Right lung (tissue), 10 donors: ENCODE data around the gene RORC. TPM values are rescaled to one million over a fixed set of nuclear protein-coding genes. Genes with fewer than 3 reads are reported as not detected.
"Not testable (repeated sequence)": the region's sequence is repeated elsewhere in the genome, so short reads cannot be mapped to it uniquely, and the experiment has no call there.

Source experiments
- DNase-seq, 2 donors: peaks; one replicate each; pipeline ENCODE4 v3.0.0-alpha.2; 2013
- long read RNA-seq, 8 donors: transcript quantifications; one replicate each; lab custom pipeline, GENCODE V29; 2026
- polyA plus RNA-seq, 5 donors: library from polyadenylated mRNA; unstranded; fragments of 120-200 nt; gene quantifications; one replicate each; pipeline versions ENCODE4 v1.2.1 to v1.2.3, GENCODE V29; 2013; ENCODE audit warnings: inconsistent platforms in 1 of 5, low replicate concordance in 1 of 5; ENCODE audit not compliant: insufficient read length in 5 of 5, insufficient read depth in 1 of 5

RORC gene
- 10 to 100 TPM in 3 of 5 donors, 1 to 10 TPM in 2; 6.6 to 11.2 (median 10.7) TPM for polyA plus RNA-seq
- long read RNA-seq, donor 1, partial matches to known transcripts: 0 of 4 reads
- long read RNA-seq, donor 1, other reads (novel, unspliced or antisense): 0 of 4 reads
- long read RNA-seq, donor 2: 0 reads
- long read RNA-seq, donor 3, partial matches to known transcripts: 0 of 2 reads
- long read RNA-seq, donor 3, other reads (novel, unspliced or antisense): 0 of 2 reads
- long read RNA-seq, donor 4, partial matches to known transcripts: 0 of 2 reads
- long read RNA-seq, donor 4, other reads (novel, unspliced or antisense): 0 of 2 reads
- long read RNA-seq, donor 5, partial matches to known transcripts: 0 of 1 reads
- long read RNA-seq, donor 5, other reads (novel, unspliced or antisense): 0 of 1 reads
- long read RNA-seq, donor 6, partial matches to known transcripts: 0 of 2 reads
- long read RNA-seq, donor 6, other reads (novel, unspliced or antisense): 0 of 2 reads
- long read RNA-seq, donor 7, partial matches to known transcripts: 0 of 2 reads
- long read RNA-seq, donor 7, other reads (novel, unspliced or antisense): 0 of 2 reads
- long read RNA-seq, donor 8, partial matches to known transcripts: 0 of 1 reads
- long read RNA-seq, donor 8, other reads (novel, unspliced or antisense): 0 of 1 reads

DNA sequence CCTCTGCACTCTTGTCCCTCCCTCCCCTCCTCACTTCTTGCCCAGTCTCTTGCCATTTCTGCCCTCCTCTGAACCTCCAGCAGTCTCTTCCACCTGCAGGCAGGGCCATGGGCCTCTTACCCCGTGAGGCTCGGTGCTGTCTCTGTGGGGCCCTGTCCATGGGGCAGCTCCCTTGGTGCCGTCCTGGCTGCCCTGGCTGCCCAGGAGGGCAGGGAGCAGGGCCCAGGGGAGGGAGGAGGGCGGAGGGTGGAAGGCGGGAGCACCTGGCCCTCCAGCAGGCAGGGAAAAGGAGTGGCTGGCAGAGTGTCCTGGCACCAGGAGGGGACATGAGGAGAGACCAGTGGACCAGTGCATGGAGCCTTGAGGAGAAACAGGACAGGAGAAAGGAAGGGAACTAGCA is at the start of gene RORC:
RORC (minus strand) TSS at position 198 of the 400 bp plus-strand sequence; CDS start at position 160, 38 bp downstream.
- DNase-seq: no peak

DNA sequence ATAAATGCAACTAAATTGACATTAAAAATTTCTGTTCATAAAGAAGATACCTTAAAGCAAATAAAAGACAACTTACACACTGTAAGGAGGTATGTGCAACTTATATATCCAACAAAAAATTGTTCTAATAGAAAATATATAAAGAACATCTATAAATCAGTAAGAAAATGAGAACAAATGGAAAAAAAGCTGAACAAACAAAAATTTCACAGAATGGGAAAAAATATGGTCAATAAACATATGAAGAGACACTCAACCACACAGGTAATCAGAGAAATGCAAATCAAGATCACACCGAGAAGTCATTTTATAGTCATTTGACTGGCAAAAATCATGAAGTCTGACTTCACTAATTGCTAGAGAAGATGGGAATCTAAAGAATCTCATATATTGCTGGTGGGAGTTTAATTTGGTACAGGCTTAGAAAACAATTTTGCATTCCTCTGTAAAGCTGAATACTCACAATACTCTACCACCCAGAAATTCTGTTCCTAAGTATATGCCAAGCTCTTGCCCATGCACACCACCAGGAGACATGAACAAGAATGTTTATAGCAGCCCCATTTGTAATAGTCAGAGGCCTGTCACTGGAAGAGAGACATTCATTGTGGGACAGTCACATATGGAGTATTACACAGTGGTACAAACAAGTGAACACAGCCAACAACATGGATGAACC is 44.0 kb upstream of the RORC start:
- DNase-seq: no peak

DNA sequence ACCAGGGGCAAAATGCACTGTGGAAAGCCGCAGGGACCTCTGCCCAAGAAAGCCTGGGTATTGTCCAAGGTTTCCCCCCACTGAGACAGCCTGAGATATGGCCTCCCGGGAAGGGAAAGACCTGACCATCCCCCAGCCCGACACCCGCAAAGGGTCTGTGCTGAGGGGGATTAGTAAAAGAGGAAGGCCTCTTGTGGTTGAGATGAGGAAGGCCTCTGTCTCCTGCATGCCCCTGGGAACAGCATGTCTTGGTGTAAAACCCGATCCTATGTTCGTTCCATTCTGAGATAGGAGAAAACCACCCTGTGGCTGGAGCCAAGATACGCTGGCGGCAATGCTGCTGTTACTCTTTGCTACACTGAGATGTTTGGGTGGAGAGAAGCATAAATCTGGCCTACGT is 41.2 kb upstream of the RORC start:
- not testable (repeated sequence) for DNase-seq

DNA sequence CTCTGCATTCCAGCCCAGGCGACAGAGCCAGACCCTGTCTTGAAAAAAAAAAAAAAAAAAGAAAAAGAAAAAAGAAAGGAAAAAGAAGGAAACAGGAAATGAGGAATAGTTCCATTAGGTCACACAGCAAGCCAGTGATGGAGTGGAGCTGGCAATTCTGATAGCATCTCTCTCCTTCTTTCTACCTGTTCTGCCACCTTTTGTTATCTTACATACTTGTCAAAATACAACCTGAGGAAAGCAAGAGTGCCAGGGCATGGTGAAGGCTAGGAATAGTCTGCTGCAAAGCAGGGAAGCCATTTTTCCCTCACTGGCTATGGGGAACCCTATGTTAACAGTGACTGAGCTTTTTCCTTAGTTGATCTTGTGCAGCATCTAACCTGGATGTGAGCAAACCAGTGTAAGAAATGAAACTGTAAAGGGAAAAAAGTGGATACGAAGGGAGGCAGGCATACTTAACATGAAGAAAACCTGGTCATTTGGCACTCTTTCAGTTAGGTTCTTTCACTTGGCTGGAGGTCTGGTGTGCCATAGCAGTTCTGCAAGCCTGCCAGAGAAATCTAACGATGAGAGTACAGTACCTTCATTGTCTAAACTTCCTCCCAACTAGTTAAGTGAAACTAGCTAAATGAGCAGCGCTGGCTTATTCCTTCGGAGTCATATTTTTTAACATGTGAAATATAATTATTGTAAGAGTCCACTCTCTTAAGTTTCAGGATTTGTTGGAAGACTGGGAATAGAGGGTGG is 39.9 kb upstream of the RORC start:
- no peak for DNase-seq

DNA sequence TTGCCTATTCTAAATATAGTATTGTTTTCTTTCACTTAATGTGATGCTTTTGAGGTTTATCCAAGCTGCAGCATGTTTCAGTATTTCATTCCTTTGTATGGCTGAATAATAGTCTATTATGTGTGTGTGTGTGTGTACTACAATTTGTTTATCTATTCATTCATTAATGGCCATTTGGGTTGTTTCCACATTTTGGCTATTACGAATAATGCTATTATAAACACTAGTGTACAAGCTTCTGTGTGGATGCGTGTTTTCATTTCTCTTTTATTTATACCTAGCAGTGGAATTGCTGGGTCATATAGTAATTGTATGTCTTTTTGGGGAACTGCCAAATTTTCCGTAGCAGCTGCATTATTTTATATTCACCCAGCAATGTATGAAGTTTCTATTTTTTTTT is 36.9 kb upstream of the RORC start:
- DNase-seq: peak; percentile 81 to 87

DNA sequence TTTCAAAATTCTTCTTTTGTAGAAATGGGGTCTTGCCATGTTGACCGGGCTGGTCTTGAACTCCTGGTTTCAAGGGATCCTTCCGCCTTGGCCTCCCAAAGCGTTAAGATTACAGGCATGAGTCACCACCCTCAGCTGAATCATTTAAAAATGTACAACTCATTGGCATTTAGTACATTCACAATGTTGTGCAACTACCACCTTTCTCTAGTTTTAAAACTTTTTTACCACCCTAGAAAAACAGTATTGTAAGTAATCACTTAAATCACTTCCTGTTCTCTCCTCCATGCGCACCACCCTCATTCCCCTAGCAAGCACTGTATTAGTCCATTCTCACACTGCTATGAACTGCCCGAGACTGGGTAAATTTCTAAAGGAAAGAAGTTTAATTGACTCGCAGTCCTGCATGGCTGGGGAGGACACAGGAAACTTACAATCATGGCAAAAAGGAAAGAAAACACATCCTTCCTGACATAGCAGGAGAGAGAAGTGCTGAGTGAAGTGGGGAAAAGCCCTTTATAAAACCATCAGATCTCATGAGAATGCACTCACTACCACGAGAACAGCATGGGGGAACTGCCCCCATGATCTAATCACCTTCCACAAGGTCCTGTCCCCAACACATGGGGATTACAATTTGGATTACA is 36.3 kb upstream of the RORC start:
- DNase-seq: peak in 1 of 2 donors; percentile 23

DNA sequence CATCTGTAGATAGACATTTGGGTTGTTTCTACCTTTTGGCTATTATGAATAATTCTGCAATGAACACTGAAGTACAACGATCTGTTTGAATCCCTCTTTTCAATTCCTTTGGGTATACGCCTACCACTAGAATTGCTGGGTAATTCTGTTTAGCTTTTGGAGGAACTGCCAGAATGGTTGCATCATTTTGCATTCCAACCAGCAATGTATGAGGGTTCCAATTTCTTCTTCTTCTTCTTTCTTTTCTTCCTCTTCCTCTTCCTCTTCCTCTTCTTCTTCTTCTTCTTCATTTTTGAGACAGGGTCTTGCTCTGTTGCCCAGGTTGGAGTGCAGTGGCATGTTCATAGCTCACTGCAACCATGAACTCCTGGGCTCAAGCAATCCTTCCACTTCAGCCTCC is 35.7 kb upstream of the RORC start:
- no peak for DNase-seq

DNA sequence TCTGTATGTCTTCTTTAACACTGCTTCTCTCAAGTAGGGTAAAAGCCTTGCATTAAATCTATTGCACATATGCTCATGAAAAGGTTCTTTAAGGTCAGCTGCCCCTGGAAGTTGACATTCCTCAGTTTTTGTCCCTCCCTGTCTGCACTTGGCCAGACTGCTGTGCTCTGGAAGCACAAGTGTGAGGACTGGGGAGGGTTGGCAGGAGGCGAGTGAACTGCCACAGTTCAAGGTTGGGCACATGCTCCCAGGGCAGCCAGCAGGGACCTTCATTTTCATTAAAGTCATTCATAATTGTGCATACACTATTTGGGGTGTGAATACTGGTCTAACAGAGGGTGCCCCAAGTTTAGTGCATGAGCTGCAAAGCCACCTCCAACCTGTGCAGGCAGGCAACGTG is 32.8 kb upstream of the RORC start:
- DNase-seq: no peak

DNA sequence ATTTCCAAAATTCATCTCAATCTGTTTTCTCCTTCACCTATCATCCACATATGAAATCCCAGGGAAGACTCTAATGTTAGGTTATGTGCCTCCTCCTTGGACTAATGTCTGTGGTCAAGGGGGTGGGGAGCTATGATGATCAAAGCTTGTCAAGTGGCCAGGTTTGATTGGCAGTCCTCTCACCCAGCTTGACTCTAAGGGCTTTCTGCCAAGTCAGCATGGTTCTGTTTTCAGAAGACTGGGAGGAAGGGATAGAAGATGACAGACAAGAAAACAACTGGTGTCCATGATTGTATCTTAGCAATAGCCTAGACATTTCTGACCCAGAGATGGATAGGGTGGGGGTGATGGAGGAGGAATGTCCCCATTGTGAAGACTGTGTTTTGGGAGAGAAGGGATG is 31.0 kb upstream of the RORC start:
- no peak for DNase-seq

DNA sequence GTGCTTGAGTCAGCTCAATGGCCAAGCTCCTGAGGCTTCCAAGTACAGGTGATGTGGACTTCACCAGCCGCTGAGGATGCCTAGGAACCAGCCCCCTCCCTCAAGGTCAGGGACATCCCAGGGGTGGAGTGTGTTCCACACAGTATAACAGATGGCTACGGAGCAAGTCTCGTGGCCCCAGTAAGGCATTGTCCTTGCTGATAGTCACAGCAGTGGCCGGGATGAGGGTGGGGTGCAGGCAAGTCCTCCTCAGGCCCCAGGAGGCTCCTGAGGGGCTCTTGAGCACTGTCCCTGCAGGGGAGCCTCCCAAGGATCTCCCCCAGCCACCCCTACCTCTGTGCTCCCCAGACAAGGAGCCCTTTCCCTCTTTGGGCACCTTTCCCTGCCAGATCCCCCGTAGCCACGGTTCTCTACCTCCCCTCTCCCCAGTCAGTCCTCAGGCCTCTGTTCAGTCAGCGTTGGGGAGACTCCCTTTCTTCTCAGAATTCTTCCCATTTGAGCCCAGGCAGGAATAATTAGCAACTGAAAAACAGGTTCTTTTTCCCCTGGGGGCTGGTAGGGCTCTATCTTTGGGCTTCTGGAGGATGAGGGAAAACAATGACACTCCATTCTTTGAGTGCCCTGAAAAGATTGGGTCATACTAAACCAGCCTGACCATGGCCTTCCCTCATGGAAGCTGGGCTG is 29.0 kb upstream of the RORC start:
- no peak for DNase-seq

DNA sequence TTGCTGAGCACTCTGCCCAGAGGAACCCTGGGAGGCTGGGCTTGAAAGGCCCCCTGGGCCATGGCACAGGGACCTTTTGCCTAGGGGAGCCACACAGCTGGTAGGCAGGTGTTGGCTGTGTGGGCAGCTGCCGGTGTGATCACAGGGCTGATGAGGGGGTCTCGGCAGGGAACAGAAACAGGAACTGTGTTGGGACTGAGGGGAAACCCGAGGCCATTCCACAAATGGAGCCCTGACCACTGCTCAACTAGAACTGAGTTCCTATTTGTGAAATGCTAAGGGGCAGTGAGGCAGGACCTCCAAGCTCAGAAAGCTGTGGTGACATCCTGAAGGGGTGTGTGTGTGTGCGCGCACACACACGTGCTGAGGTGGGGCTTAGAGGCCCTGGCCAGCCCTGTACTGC is 28.3 kb upstream of the RORC start:
- DNase-seq: no peak

DNA sequence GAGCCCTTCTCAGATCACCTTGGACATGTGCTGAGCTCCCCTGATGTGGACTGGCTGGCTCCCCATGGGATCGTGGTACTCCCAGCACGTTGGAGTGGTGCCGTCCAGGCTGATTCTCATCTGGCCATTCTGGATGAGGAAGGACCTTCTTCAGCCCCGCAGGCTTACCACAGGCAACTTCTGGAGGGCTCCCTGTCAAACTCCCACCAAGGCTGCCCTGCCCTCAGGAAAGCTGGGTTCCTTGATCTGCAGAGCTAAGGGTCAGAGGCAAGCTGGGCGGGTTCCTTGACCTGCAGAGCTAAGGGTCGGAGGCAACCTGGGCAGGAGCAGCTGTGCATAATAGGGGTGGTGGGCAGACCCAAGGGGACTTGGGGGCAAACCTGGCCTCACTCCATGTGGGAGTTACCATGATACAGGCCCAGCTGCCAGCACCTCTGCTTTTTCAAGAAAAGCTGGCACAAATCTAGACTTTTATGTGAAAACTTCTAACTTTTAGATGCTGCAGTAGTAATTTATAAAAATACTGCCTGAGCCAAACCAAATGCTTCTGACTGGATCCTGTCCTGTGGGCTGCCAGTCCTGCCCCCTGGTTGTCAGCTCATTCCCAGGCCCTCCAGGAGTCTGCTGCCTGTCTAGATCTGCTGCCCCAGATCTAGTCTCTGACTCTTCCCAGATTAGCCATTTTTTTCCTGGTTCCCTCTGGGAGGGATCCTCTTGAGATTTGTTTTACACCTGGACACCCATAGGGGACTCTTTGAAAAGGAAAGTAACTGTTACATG is 27.5 kb upstream of the RORC start:
- no peak for DNase-seq

DNA sequence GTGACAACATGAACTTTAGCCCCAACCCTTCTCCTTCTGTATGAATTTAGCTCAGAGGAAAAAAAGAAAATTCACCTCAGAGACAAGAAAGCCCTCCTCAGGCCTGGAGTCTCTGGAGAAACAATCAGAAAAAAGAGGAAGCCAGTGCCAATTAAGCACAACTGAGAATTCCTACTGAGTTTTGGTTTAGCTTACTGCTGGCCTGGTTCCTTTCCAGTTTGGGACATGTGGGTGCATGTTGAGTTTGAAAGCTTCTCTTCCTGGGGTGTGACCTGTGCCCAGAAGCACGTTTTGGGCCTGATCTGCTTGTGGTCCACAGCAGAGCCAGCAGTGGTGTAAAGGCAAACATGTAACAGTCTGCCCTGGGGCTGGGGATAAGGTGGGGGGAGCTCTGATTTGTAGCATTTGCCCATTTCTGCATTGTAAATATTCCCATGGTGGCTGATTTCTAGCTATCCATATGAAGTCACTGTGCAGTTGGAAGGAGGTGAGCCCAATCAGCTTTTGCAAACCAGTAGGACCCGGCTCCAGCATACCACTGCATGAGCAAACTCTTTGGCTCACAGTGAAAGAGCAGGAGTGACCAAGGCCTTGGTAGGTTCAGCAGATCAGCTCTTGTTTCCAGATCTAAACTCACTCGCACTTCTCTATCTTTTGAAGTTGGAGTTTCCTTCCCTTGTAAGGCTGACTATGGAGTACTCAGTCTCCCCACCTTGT is 26.6 kb upstream of the RORC start:
- DNase-seq: no peak

DNA sequence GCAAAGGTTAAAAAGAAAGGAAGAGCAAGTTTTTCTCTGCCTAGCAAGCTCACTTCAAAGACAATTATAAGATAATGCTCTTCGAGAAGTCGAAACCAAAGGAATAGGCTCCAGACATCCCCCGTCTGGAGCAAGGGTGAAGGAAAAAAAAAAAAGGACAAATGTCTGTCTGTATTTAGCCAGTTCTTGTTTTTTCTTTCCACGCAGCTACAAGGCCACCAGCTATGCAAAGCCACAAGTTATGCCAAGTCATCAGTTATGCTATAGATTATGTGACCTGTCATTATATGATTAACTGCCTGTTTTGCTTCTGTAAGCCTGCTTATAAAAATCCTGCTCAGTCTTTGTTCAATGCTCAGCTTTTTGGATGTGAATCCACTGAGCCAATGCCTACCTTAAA is 24.3 kb upstream of the RORC start:
- DNase-seq: no peak

DNA sequence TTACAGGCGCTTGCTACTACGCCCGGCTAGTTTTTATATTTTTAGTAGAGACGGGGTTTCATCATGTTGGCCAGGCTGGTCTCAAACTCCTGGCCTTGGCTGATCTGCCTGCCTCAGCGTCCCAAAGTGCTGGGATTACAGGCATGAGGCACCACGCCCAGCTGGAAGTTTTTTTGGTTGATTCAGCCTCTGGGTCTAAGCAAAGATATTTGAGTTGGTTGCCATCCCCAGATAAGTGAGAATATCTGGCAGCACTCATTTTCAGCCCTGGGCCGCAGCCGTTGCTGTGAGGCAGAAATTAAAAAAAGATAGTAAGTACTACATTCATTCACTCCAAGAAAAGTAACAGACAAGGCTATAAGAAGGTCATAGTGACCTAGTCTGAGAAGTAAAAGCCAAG is 23.9 kb upstream of the RORC start:
- DNase-seq: not testable (repeated sequence)

DNA sequence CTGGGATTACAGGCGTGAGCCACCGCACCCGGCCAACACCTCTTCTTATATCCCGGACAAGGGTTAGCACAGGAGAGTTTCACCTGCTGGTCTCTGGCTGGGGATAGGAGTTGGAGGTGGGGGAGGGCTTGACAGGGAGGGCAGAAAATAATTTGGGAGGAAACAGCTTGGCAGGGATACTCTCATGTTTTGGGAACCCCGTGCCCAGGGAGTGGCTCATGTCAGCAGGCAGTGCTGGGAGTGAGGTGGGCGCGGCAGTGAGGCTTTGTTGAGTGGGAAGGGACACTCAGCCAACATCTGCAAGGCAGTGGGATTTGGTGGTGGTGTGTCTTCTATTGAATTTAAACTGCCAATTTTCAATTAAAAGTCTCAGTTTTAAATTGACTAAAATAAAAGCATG is 23.1 kb upstream of the RORC start:
- no peak for DNase-seq

DNA sequence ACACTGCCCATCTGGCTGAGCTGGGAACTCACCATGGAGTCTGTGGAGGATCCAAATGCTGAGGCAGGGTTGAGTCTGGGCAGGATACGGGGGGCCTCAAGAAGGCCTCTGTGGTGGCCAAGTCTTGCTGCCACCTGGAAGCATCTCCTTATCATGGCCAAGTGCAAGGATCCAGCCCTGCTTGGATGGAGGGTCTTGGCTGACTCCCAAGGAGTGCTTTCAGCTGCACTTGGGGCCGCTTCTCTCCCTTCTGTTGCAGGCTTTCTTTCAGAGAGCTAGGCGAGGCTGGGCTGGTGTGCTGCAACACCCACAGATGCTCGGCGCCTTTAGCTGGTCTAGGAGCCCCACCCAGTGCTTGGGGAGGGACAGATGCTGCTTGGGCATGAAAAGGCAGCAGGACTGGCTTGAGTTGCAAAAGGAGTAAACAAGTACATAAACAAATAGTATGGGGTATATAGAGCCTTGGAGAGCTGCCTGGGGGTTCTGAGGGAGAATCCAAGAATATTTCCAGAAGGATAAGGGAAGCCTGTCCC is 21.9 kb upstream of the RORC start, which contains the start of gene THEM5:
THEM5 (minus strand) TSS at position 302 of the 533 bp plus-strand sequence; CDS start at position 155, 147 bp downstream.
- DNase-seq: no peak

DNA sequence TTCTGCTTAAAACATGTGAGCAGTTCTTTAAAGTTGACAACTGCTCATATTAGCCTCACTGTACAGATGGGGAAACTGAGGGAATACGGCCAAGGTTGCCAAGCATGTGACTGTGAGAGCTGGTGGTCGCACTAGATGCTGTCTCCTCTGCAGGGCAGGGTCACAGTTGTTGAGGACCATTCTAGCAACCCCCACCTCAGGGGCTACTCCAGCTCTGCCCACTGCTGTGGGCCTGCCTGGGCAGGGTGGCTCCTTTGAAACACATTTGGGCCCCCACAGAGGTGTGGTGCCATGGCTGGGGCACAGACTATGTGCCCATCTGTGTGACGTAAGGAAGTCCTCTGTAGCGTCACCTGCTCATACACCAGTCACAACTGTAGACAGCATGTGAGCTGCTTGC is 21.1 kb upstream of the RORC start:
- no peak for DNase-seq

DNA sequence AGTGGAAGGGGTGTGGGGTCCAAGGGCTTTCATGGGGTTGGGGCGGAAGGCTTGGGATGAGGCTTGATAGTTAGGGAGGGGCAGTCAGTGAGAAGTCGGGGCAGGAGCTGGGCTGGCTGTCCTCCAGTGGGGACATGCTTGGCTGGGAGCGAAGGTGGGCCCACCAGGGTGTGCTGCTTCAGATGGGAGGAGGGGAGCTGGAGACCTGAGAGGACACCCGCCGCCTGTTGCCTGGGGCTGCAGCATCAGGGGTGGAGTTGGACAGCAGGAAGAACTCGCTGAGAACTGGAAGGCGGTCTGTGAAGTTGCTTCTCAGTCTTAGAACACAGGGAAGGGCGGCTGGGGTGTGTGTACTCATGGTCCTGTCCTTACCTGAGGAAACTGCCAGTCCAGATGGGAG is 20.3 kb upstream of the RORC start:
- DNase-seq: no peak
